Measurements from ENCODE around the gene TTLL12. TPM values are rescaled to one million over a fixed set of nuclear protein-coding genes. Genes with fewer than 3 reads are reported as not detected.

TTLL12 gene
- total RNA-seq, 2 donors from 2014 or later: 34.3 to 75.0 TPM

GRCh38 chr22:43205748-43206508 lies 19.0 kb upstream of the TTLL12 start:
- H3K27ac Mint-ChIP-seq: no peak overlapping the region

GRCh38 chr22:43205261-43205691 lies 18.3 kb upstream of the TTLL12 start:
- DNase-seq (ENCODE audit: low spot score in 2 of 2): no peak
- ATAC-seq: peak; percentile 28 to 31
- Mint-ChIP-seq H3K36me3 (no peaks in the 10 kb centered on the region), H3K27ac (no peak overlapping the region), H3K9me3 (no peaks in the 10 kb centered on the region)

More at GRCh38 chr22:43205748-43206508, 19.0 kb upstream of the TTLL12 start:
- ATAC-seq (peak; percentile 32 to 42), DNase-seq (ENCODE audit: low spot score in 2 of 2) (no peak)
- no peaks in the 10 kb centered on the region for H3K36me3 Mint-ChIP-seq
- H3K9me3 Mint-ChIP-seq: no peaks in the 10 kb centered on the region

GRCh38 chr22:43203471-43203981 lies 16.6 kb upstream of the TTLL12 start:
- no peak overlapping the region for H3K27ac Mint-ChIP-seq
- ATAC-seq (no peak), DNase-seq (ENCODE audit: low spot score in 2 of 2) (no peak)
- H3K9me3 Mint-ChIP-seq: no peaks in the 10 kb centered on the region
- no peaks in the 10 kb centered on the region for H3K36me3 Mint-ChIP-seq

GRCh38 chr22:43202756-43203410 lies 15.9 kb upstream of the TTLL12 start:
- no peak for DNase-seq (ENCODE audit: low spot score in 2 of 2)
- no peaks in the 10 kb centered on the region for H3K9me3 Mint-ChIP-seq
- H3K36me3 Mint-ChIP-seq: no peaks in the 10 kb centered on the region
- H3K27ac Mint-ChIP-seq: peak overlapping the region in 1 of 2 donors; percentile 29
- no peak for ATAC-seq

- ATAC-seq: no peak
- DNase-seq (ENCODE audit: low spot score in 2 of 2): no peak
- no peaks in the 10 kb centered on the region for H3K9me3 Mint-ChIP-seq
- H3K36me3 Mint-ChIP-seq: no peaks in the 10 kb centered on the region
- no peak overlapping the region for H3K27ac Mint-ChIP-seq
These were observed 15.4 kb upstream of the TTLL12 start for GRCh38 chr22:43202326-43202725.

GRCh38 chr22:43201486-43202219 lies 14.7 kb upstream of the TTLL12 start:
- Mint-ChIP-seq H3K27ac (no peak overlapping the region), H3K9me3 (no peaks in the 10 kb centered on the region), H3K36me3 (no peaks in the 10 kb centered on the region)
- DNase-seq (ENCODE audit: low spot score in 2 of 2) (no peak), ATAC-seq (no peak)

GRCh38 chr22:43200555-43200954 lies 13.6 kb upstream of the TTLL12 start:
- DNase-seq (ENCODE audit: low spot score in 2 of 2): no peak
- ATAC-seq: no peak
- Mint-ChIP-seq H3K9me3 (no peaks in the 10 kb centered on the region), H3K27ac (no peak overlapping the region), H3K36me3 (no peaks in the 10 kb centered on the region)

- H3K9me3 Mint-ChIP-seq: no peaks in the 10 kb centered on the region
- DNase-seq (ENCODE audit: low spot score in 2 of 2): no peak
- no peaks in the 10 kb centered on the region for H3K36me3 Mint-ChIP-seq
- H3K27ac Mint-ChIP-seq: no peak overlapping the region
- ATAC-seq: no peak
These were observed 13.1 kb upstream of the TTLL12 start for GRCh38 chr22:43200031-43200430.

GRCh38 chr22:43199541-43199940 lies 12.6 kb upstream of the TTLL12 start:
- no peak overlapping the region for H3K27ac Mint-ChIP-seq
- H3K36me3 Mint-ChIP-seq: no peaks in the 10 kb centered on the region
- H3K9me3 Mint-ChIP-seq: no peaks in the 10 kb centered on the region
- DNase-seq (ENCODE audit: low spot score in 2 of 2): no peak
- ATAC-seq: no peak

GRCh38 chr22:43198936-43199335 lies 12.0 kb upstream of the TTLL12 start:
- Mint-ChIP-seq H3K36me3 (no peaks in the 10 kb centered on the region), H3K27ac (peak overlapping the region in 1 of 2 donors; percentile 65), H3K9me3 (no peaks in the 10 kb centered on the region)
- ATAC-seq (no peak), DNase-seq (ENCODE audit: low spot score in 2 of 2) (no peak)

- Mint-ChIP-seq H3K36me3 (no peaks in the 10 kb centered on the region), H3K9me3 (no peaks in the 10 kb centered on the region), H3K27ac (no peak overlapping the region)
- DNase-seq (ENCODE audit: low spot score in 2 of 2): no peak
- no peak for ATAC-seq
These were observed 11.2 kb upstream of the TTLL12 start for GRCh38 chr22:43198126-43198525.

- no peak overlapping the region for H3K27ac Mint-ChIP-seq
- H3K9me3 Mint-ChIP-seq: no peaks in the 10 kb centered on the region
- no peak for DNase-seq (ENCODE audit: low spot score in 2 of 2)
- no peaks in the 10 kb centered on the region for H3K36me3 Mint-ChIP-seq
- ATAC-seq: no peak
These were observed 10.5 kb upstream of the TTLL12 start for GRCh38 chr22:43197271-43197941.

GRCh38 chr22:43191831-43192230 lies 4.9 kb upstream of the TTLL12 start:
- no peak for DNase-seq (ENCODE audit: low spot score in 2 of 2)
- peaks cover 0 to 12% of the 10 kb centered on the region in 2 donors for H3K36me3 Mint-ChIP-seq
- H3K9me3 Mint-ChIP-seq: peaks cover 0 to 13% of the 10 kb centered on the region in 2 donors
- no peak overlapping the region for H3K27ac Mint-ChIP-seq
- ATAC-seq: no peak

GRCh38 chr22:43188829-43189545 lies 2.1 kb upstream of the TTLL12 start:
- ATAC-seq (no peak), DNase-seq (ENCODE audit: low spot score in 2 of 2) (no peak)
- peaks cover 0 to 13% of the 10 kb centered on the region in 2 donors for H3K9me3 Mint-ChIP-seq
- H3K36me3 Mint-ChIP-seq: peaks cover 12% of the 10 kb centered on the region in 2 donors
- no peak overlapping the region for H3K27ac Mint-ChIP-seq

GRCh38 chr22:43187171-43188099 lies 501 bp upstream of the TTLL12 start:
- Mint-ChIP-seq H3K27ac (peak overlapping the region; percentile 88 to 89), H3K36me3 (peaks cover 12 to 18% of the 10 kb centered on the region in 2 donors), H3K9me3 (peaks cover 0 to 13% of the 10 kb centered on the region in 2 donors)
- ATAC-seq (peak; percentile 91 to 96), DNase-seq (ENCODE audit: low spot score in 2 of 2) (peak; percentile 98 to 99)

All from activated naive CD4-positive, alpha-beta T cell treated with anti-CD3 and anti-CD28 coated beads, Interleukin-2, amount 50 U/mL, for 72 hours (primary cell).